Body of pancreas (tissue), 4 donors: ENCODE data around the gene IL2RA. TPM values are rescaled to one million over a fixed set of nuclear protein-coding genes. Genes with fewer than 3 reads are reported as not detected.
"Not testable (repeated sequence)": the region's sequence is repeated elsewhere in the genome, so short reads cannot be mapped to it uniquely, and the experiment has no call there.

Experiments
- ATAC-seq: fragments of 150-250 bp; one replicate; pipeline ENCODE4 v1.9.1; 2016
- DNase-seq, 4 donors: peaks; one replicate each; pipeline ENCODE4 v3.0.0-alpha.2; 2019
- H3K27ac ChIP-seq, 4 donors: fragments of 200-600 bp; sonication (generic); 1 replicate in 3 of 4; 2 replicates in 1 of 4; pipeline versions ENCODE4 v1.5.1 to v1.6.1; 2016 to 2019; ENCODE audit warnings: mild to moderate bottlenecking in 1 of 4, mixed read lengths in 1 of 4, moderate library complexity in 1 of 4
- H3K27me3 ChIP-seq, 2 donors: fragments of 200-600 bp; sonication (generic); one replicate each; pipeline ENCODE4 v1.6.0; 2016; ENCODE audit warnings: mild to moderate bottlenecking in 1 of 2
- H3K36me3 ChIP-seq, 2 donors: fragments of 200-600 bp; sonication (generic); replicated peaks in 1 of 2; 2 replicates each; pipeline ENCODE4 v1.5.1; 2016; ENCODE audit warnings: low read depth in 2 of 2; ENCODE audit not compliant: insufficient read depth in 1 of 2
- H3K4me1 ChIP-seq: fragments of 200-600 bp; sonication (generic); one replicate; pipeline ENCODE4 v1.6.0; 2016
- H3K4me3 ChIP-seq, 2 donors: fragments of 200-600 bp; sonication (generic); 1 replicate in 1 of 2; 2 replicates in 1 of 2; pipeline ENCODE4 v1.5.1; 2016 to 2019
- H3K9me3 ChIP-seq, 3 donors: fragments of 200-600 bp; sonication (generic); 1 replicate in 2 of 3; 2 replicates in 1 of 3; pipeline ENCODE4 v1.5.1; 2016
- POLR2A ChIP-seq, 3 donors: fragments of 450-650 bp; IDR thresholded peaks; one replicate each; pipeline ENCODE4 v1.6.1; 2016; ENCODE audit warnings: antibody characterized with exemption in 3 of 3, mild to moderate bottlenecking in 2 of 3
- WGBS, 2 donors: methylation state at CpG; one replicate each; pipeline ENCODE4 v1.1.5; 2017; 5-methylcytosine and 5-hydroxymethylcytosine counted together
- intact Hi-C: fragments of 100-400 bp; cut with DNase I; formaldehyde crosslinking; loops from one replicate; pipeline ENCODE4 v1.15.1; 2023
- small RNA-seq: library from RNA; depleted of rRNA; stranded (forward); fragments of <200 nt; gene quantifications from one replicate; pipeline ENCODE3, GENCODE V24; 2016
- total RNA-seq, 2 donors: library from RNA; depleted of rRNA; stranded (reverse); fragments of >200 nt; gene quantifications; one replicate each; pipeline ENCODE4 v1.1.0, GENCODE V29; 2016
- TF ChIP-seq, protein P1 (sequence below), 7 experiments: fragments of 450-650 bp in 4 of 7; fragments of 200-600 bp in 3 of 7; sonication (generic) in 3 of 7; IDR thresholded peaks; one replicate each; pipeline ENCODE4 v1.5.1; 2016 to 2019; ENCODE audit warnings: antibody characterized with exemption in 7 of 7

Gene IL2RA
- total RNA-seq, 2 donors from 2014 or later: 0.52 to 0.99 TPM

GRCh38 chr10:5961405-5962100 lies 100.6 kb downstream of the IL2RA start:
- 93 to 94% methylated on average over 28 of the region's 29 CpGs for WGBS, 2 donors
- TF ChIP-seq, protein P1, sequence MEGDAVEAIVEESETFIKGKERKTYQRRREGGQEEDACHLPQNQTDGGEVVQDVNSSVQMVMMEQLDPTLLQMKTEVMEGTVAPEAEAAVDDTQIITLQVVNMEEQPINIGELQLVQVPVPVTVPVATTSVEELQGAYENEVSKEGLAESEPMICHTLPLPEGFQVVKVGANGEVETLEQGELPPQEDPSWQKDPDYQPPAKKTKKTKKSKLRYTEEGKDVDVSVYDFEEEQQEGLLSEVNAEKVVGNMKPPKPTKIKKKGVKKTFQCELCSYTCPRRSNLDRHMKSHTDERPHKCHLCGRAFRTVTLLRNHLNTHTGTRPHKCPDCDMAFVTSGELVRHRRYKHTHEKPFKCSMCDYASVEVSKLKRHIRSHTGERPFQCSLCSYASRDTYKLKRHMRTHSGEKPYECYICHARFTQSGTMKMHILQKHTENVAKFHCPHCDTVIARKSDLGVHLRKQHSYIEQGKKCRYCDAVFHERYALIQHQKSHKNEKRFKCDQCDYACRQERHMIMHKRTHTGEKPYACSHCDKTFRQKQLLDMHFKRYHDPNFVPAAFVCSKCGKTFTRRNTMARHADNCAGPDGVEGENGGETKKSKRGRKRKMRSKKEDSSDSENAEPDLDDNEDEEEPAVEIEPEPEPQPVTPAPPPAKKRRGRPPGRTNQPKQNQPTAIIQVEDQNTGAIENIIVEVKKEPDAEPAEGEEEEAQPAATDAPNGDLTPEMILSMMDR (IDR thresholded peaks at IDR 0.05): no peak
- no peak for TF ChIP-seq POLR2A (IDR thresholded peaks at IDR 0.05)
- H3K4me3 ChIP-seq: no peak overlapping the region
- H3K27ac ChIP-seq: no peak overlapping the region
- ATAC-seq (no peak), DNase-seq (peak in 1 of 4 donors; percentile 8)
- peaks cover 0 to 11% of the 10 kb centered on the region in 2 donors for H3K36me3 ChIP-seq
- H3K4me1 ChIP-seq: peaks cover 22% of the 10 kb centered on the region
- H3K9me3 ChIP-seq: no peaks in the 10 kb centered on the region
- H3K27me3 ChIP-seq: no peaks in the 10 kb centered on the region
- intact Hi-C loops: no loop called here

GRCh38 chr10:5960973-5961275 lies 101.2 kb downstream of the IL2RA start:
- H3K9me3 ChIP-seq, intact Hi-C loops, H3K27ac ChIP-seq, ATAC-seq, DNase-seq, H3K27me3 ChIP-seq, H3K4me3 ChIP-seq: not testable (repeated sequence)
- H3K36me3 ChIP-seq: peaks cover 0 to 11% of the 10 kb centered on the region in 2 donors
- 90 to 95% methylated on average over 10 of the region's 10 CpGs for WGBS, 2 donors
- H3K4me1 ChIP-seq: peaks cover 18% of the 10 kb centered on the region

Small RNA genes within 50 kb of the gene (small RNA-seq; reads per million reads assigned to genes)
- gene RF00397: not detected

Other genes with a start within 250 kb of the IL2RA start
- 100 to 1,000 TPM; 179 to 185 TPM for gene GDI2, start 248.9 kb downstream of the IL2RA start, total RNA-seq
- 10 to 100 TPM in 1 of 2 donors, 1 to 10 TPM in 1; 9.9 to 13.0 TPM for gene ANKRD16, start 172.5 kb downstream of the IL2RA start, total RNA-seq
- gene FBH1, start 172.1 kb downstream of the IL2RA start, total RNA-seq: 10 to 100 TPM; 30.9 to 63.6 TPM
- 10 to 100 TPM; 14.3 to 15.5 TPM for gene IL15RA, start 84.8 kb downstream of the IL2RA start, total RNA-seq
- 10 to 100 TPM; 54.5 to 57.0 TPM for gene RBM17, start 26.7 kb upstream of the IL2RA start, total RNA-seq
- gene PFKFB3, start 140.6 kb upstream of the IL2RA start, total RNA-seq: 100 to 1,000 TPM in 1 of 2 donors, 10 to 100 TPM in 1; 26.5 to 137 TPM